Measurements from ENCODE around the gene TANC1.

TANC1 gene

DNA sequence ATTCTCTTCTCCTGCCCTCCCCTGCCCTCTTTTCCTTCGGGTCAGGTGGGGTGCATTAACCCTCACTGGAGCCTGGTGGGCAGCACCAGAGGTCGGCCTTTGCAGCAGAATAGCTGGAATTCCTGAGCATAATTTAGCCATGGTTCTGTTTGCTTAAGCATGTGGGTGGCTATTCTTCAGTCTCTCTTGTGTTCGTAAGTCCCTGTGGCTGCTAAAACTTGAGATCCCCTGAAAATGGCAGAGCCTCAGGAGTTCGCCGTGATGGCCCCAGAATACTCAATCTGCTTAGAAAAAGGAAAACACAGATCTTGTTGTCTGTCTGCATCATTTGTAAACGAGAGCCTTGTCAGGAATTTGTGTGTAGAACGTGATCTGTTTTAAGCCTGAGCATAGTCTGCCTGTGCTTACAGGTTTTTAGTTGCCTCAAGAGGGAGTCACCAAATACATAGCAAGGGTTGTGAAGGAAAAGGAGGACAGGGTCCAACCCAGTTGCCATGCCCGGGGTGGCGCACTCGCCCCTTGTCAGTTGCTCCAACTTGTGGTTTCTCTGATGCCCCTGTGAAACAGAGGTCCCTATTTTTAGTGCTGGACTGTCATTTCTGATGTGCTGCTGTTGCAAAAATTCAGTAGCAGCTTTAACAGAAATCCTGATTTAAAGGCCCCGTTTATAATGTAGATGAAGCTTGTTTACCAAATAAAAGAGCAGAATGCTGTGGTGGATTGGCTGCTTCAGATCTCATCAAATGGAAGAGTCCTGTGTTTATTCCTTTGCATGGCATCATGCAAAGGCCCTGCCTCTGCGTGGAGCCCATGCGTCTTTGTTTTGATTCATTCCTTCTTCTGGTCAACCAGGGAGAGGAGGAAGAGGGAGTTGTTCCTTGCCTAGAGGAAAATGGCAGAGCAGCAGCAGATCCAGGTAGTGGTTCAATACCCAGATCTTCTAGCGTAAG is 243.3 kb downstream of the TANC1 start:
- no peak overlapping the region for H3K27ac ChIP-seq
- TF ChIP-seq CTCF (IDR thresholded peaks at IDR 0.05) (no peak), ZFX (IDR thresholded peaks at IDR 0.05; ENCODE audit: borderline replicate concordance) (no peak)

- no peak overlapping the region for H3K27ac ChIP-seq
- no peak for TF ChIP-seq CTCF (IDR thresholded peaks at IDR 0.05)
- no peak for TF ChIP-seq ZFX (IDR thresholded peaks at IDR 0.05; ENCODE audit: borderline replicate concordance)
These were observed 244.9 kb downstream of the TANC1 start for GRCh38 chr2:159213296-159213695.

DNA sequence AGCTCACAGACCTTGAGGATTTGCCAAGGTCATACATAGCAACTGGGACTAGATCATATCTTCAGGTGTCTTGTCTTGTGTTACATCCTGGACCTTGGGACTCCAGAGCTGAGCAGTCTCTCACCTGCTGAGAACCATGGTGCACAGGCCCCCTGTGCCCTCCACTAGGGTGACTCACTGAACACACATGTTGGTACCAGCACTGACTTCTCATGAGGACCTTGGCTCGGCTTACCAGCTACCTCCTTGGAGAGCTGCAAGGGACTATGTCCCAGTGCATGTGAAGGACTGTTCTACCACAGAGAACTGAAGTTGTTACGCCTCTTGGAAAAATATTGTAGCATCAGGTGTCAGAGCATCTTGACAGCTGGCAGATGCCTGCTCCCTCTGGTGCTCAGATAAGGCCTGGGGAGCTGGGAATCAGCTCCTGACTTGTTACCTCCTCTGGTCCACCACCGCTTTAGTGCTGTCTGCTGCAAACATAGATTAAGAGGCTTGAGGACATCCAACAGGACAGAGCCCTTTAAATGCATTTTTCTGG is 246.0 kb downstream of the TANC1 start:
- no peak for TF ChIP-seq ZFX (IDR thresholded peaks at IDR 0.05; ENCODE audit: borderline replicate concordance)
- no peak for TF ChIP-seq CTCF (IDR thresholded peaks at IDR 0.05)
- no peak overlapping the region for H3K27ac ChIP-seq

DNA sequence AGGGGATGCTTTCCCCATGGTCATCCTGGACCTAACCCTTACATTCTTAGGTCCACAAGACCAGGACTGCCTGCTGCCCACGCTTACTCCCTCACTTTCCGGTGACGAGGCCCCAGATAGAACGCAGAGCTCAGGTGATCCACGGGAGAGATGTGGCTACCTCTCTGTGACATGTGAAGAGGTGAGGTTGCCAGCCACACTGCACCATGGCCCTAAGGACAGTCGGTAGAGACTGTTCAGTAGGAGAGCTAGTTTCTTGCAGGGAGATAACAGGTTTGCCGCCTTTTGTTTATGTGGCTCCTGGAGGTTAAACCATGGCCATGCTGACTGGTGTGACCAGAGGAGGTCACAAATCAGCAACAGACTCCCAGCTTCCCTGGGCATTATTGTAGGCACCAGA is 246.7 kb downstream of the TANC1 start:
- no peak for TF ChIP-seq ZFX (IDR thresholded peaks at IDR 0.05; ENCODE audit: borderline replicate concordance)
- TF ChIP-seq CTCF (IDR thresholded peaks at IDR 0.05), result no peak
- H3K27ac ChIP-seq, result no peak overlapping the region

GRCh38 chr2:159217676-159218075 is 249.2 kb downstream of the TANC1 start:
- TF ChIP-seq ZFX (IDR thresholded peaks at IDR 0.05; ENCODE audit: borderline replicate concordance) (no peak), CTCF (IDR thresholded peaks at IDR 0.05) (no peak)
- H3K27ac ChIP-seq, result no peak overlapping the region

GRCh38 chr2:159218389-159218788 is 249.9 kb downstream of the TANC1 start:
- TF ChIP-seq ZFX (IDR thresholded peaks at IDR 0.05; ENCODE audit: borderline replicate concordance) (no peak), CTCF (IDR thresholded peaks at IDR 0.05) (no peak)
- H3K27ac ChIP-seq, result no peak overlapping the region

DNA sequence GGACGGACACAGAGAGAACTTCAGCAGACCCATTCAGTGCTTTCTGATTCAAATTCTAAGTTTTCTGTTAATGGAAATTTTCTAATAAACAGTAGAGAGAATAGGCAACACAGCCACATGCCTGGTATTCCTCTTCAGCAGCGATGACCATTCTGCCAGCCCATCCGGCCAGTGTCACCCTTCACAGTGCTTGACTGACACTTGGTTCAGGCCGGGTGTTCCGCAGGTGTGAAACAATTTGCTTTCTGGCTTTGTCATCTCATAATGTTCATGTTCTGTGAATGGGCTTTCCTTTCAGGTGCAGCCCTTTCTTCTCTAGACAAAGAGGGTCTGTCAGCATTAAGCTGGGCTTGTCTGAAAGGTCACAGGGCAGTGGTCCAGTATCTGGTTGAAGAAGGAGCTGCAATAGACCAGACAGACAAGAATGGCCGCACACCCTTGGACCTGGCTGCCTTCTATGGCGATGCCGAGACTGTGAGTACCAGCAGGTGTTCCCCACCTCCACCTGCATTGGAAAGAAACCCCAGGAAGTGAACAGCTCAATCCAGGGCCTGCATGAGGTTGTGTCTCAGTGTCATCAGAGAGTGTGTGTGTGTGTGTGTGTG is 251.1 kb downstream of the TANC1 start:
- H3K27ac ChIP-seq, result no peak overlapping the region
- TF ChIP-seq CTCF (IDR thresholded peaks at IDR 0.05) (no peak), ZFX (IDR thresholded peaks at IDR 0.05; ENCODE audit: borderline replicate concordance) (no peak)
